Stimulated activated naive CD4-positive, alpha-beta T cell treated with Interleukin-2 at 50 U/mL for 16 hours (primary cell): Measurements from ENCODE around the gene SOD1.

Experiments
- DNase-seq: peaks from one replicate; lab custom pipeline; 2025; lab: John Stamatoyannopoulos, UW

SOD1 gene

GRCh38 chr21:31684918-31685317 lies 25.4 kb downstream of the SOD1 start:
- no peak for DNase-seq

GRCh38 chr21:31686272-31686915 lies 26.9 kb downstream of the SOD1 start:
- no peak for DNase-seq

GRCh38 chr21:31687108-31687507 lies 27.6 kb downstream of the SOD1 start:
- DNase-seq = no peak

GRCh38 chr21:31688603-31689368 lies 29.3 kb downstream of the SOD1 start:
- DNase-seq = no peak

- DNase-seq = no peak
Observed at GRCh38 chr21:31693222-31693621, 33.7 kb downstream of the SOD1 start.

- DNase-seq = no peak
Observed at GRCh38 chr21:31696424-31696823, 36.9 kb downstream of the SOD1 start.

GRCh38 chr21:31698461-31698860 lies 39.0 kb downstream of the SOD1 start:
- DNase-seq = no peak

- no peak for DNase-seq
Observed at GRCh38 chr21:31700040-31700439, 40.5 kb downstream of the SOD1 start.

- DNase-seq = no peak
Observed at GRCh38 chr21:31706562-31706961, 47.1 kb downstream of the SOD1 start.

GRCh38 chr21:31707499-31707898 lies 48.0 kb downstream of the SOD1 start:
- DNase-seq = no peak

GRCh38 chr21:31708541-31708940 lies 49.0 kb downstream of the SOD1 start:
- no peak for DNase-seq

- DNase-seq = no peak
Observed at GRCh38 chr21:31710586-31710985, 51.1 kb downstream of the SOD1 start.

GRCh38 chr21:31711326-31711725 lies 51.8 kb downstream of the SOD1 start:
- DNase-seq = no peak

- DNase-seq = no peak
Observed at GRCh38 chr21:31711745-31712285, 52.3 kb downstream of the SOD1 start.

- no peak for DNase-seq
Observed at GRCh38 chr21:31713115-31713514, 53.6 kb downstream of the SOD1 start.

- DNase-seq = no peak
Observed at GRCh38 chr21:31713973-31714740, 54.7 kb downstream of the SOD1 start.

GRCh38 chr21:31714741-31715365 lies 55.4 kb downstream of the SOD1 start:
- no peak for DNase-seq

- DNase-seq = no peak
Observed at GRCh38 chr21:31716106-31716505, 56.6 kb downstream of the SOD1 start.
